ENCODE results near the gene HES1.
"Not testable (repeated sequence)": the region's sequence is repeated elsewhere in the genome, so short reads cannot be mapped to it uniquely, and the experiment has no call there.

Gene HES1

DNA sequence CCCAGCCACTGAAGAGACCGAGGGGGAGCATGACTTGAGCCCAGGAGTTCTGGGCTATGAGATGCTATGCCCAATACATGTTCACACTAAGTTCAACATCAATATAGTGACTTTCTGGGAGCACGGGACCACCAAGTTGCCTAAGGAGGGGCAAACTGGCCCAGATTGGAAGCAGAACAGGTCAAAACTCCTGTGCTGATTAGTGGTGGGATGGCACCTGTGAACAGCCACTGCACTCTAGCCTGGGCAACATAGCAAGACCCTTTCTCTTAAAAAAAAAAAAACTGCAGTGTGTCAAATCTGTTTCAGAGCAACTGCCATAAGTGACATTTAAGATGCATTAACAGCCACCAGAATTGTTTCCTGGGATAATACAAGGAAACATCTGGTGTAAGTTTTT, 9.8 kb downstream of the HES1 start:
- DNase-seq: no peak

DNA sequence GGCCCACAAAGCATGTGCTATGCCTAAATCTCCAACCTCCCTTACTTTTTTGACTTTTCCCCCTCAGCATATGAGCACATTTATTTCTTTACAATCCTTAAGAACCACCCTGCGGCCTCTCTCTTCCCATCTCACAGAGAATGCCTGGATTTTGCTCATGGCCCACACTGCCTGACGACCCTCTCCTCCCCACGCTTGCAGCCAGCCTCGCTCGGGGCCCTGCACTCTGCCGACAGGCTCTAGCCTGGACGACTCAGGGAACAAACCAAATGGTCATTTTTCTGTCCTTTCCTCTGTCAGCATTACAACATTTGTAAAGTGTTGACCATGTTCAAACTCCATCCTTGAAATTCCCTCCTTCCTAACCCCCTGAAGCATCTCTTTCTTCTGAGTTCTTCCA, 11.7 kb downstream of the HES1 start:
- no peak for DNase-seq

DNA sequence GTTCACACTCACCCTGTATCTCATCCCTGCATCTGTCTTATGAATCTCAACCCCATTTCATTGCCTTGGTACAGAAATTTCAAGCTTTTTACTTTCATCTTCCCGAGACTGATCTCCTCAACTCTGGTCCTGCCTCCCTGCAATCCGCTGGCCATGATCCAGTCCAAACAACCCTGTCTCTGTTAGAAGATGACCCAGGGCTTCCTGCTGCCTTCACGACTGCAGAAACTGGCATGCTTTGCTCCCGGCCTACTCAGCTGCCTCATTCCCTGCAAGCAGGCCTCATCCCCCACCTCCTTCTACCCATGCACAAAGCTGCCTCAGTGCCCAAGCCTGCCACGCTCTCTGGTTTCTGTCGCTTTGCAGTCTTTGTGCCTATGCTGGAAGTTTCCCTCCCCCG, 12.4 kb downstream of the HES1 start:
- no peak for DNase-seq

DNA sequence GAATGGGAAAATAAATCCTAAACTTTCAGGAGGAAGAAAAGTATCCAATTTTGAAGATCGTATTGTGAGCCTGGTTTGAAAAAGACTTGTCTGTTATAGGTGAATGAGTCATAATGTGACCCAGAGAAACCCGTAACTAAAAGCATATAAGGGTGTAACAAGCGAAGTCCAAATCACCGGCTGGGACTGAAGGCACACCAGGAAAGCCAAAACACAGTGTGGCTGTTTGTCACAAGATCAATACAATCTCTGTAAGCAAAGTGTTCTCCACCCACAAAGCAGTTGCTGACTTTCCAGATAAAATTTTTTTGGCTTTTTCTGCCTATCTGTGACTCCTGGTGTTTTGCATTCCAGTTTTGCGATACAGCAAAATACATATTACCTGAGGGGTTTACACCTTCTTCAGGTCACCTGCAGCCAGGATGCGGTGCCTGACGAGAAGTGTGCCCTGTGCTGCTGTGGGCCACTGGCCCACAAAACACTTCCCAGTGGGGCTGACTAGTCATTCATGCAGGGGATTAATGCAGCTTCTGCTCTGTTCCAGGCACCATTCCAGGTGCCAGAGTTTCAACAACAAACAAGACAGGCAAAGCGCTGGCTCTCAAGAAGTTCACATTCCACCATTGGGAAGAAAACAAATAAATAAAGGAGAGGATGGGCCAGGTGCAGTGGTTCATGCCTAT, 14.4 kb downstream of the HES1 start:
- no peak for DNase-seq

DNA sequence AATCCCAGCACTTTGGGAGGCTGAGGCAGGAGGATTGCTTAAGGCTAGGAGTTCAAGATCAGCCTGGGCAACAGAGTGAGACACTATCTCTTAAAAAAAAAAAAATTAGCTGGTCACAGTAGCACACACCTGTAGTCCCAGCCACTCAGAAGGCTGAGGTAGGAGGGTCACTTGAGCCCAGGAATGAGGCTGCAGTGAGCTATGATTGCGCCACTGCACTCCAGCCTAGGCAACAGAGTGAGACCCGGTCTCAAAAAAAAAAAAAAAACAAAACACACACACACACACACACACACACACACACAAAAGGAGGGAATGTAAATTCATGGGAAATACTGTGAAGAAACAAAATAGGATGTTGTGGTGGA, 15.0 kb downstream of the HES1 start:
- not testable (repeated sequence) for DNase-seq

DNA sequence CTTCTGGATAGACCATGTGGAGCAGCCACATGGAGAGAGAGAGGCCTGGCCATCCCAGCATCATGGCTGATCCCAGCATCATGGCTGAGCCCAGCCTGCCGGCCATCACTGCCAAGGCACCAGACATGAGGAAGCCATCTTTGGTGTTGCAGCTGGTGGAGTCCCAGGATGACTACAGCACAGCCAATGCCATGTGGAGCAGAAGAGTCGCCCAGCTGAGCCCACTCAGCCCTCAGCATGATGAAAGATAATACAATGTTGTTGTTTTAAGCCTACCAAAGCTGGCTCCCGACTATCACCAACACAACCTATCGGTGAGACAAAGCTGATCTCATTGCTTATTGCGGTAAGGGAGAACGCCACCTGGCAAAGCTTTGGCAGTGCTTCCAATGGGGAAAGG, 18.4 kb downstream of the HES1 start:
- no peak for DNase-seq

DNA sequence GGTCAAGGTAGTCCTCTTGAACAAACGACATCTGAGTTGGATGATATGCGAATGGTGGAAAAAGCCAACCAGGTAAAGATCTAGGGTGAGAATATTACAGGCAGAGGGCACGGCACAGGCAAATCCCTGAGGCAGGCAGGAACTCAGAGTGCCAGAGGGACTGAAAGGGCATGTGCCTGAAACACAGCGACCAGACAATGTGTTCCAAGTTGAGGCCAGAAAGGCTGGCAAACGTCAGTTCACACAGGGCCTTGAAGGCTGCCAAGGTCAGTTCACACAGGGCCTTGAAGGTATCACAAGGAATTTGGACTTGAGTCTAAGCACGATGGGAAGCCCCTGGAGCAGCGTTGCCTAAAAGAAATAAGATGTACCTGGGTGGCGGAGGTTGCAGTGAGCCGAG, 20.1 kb downstream of the HES1 start:
- DNase-seq: no peak

DNA sequence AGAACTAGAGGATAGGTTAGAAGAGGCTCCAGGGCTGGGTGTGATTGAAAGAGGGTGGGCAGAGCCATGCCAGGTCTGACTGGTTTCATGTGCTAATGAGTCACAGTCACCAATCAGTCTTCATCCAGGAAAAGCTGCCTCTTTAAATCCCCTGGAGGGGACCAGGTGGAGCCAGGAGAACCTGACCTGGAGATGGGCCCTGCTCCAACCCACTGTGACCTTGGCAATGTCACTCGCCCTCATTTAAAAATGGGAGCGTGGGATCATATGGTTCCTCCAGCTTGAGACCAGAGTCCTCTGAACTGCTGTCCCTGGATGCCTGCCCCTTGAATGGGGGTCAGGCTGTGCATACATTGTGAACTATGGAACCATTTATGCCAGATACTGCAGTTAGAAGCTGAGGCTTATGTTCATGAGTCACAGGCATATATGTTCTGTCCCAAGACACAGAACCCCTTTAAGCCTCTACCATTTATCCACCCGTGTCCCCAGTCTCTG, 23.0 kb downstream of the HES1 start:
- DNase-seq: no peak

DNA sequence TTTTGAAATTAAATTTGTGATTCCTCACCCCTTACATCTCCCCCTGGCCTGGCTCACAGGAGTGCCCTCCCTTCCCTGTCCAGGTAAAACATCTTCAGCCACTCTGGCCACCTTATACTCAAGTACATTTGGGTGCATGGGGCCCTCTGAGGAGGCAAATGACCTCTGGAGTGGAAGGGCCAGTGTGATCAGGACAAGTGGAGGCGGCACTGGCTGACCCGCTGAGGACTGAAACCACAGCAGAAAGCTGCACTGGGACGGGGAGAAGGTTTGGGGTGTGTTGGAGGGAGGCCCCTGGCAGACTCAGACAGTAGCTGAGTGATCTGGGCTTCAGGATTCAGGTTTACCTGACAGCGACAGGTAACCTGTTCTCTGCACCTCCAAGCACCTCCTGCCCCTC, 24.2 kb downstream of the HES1 start:
- DNase-seq: no peak

DNA sequence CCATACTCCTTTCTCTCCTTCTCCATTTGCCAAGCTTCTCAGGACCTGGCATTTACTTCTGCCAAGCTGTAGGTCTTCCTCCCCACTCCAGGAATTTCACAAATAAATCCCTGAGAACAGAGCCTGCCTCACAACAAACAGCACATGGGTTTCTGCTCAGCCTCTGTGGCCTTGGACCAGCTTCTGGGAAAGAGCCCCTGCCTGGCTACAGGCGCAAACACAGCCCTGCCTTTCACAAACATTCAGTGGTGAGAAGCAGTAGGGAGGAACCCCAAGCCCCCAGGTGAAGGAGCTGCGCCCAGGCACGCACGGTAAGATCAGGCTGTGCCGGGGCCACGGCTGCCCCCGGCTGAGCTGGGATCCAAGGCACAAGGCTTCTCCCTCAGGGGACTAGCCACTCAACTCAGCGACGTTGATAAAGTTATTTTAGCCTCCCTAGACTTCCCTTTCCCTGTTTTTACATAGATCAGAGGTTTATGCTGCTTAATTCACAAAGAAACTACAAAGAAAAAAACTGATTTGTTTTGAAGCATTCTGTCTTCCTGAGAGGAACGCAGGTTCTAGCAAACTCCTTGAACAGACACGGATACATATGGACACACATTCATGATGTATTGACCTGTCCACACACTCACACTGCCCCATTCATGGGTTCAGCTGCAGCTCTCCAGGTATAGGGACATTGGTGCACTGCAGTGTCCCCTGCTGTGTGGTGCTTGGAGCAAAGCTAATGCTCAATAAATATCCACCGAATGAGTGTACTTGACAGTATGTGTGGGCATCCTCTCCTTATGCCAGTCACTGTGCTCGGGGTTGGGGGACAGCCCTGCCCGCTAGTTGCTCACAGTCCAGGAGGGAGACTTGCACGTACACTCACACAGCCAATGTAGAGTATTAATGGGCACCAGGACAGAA, 25.4 kb downstream of the HES1 start:
- no peak for DNase-seq

DNA sequence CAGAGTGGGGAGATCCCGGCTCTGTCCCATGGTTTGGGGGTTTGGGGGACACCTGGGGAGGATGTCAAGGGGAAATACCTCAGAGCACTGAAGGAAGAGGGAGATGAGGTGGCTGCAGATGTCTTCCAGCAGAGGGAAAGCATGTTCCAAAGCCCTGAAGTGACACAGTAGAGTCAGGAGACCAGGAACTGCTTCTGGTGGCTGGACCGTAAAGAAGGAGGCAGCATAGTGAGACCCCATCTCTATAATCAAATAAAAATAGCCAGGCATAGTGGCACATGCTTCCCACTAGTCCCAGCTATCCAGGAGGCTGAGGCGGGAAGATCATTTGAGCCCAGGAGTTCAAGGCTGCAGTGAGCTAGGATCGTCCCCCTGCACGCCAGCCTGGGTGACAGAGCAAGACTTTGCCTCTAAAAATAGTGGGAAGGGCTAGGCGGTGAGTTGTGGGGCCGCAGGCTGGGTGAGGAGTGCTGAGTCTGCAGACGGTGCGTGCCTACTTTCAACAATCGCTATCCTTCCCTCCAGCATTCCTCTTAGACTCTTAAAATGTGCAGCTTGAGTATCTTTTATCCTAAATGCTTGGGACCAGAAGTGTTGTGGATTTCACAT, 26.2 kb downstream of the HES1 start:
- DNase-seq: no peak

DNA sequence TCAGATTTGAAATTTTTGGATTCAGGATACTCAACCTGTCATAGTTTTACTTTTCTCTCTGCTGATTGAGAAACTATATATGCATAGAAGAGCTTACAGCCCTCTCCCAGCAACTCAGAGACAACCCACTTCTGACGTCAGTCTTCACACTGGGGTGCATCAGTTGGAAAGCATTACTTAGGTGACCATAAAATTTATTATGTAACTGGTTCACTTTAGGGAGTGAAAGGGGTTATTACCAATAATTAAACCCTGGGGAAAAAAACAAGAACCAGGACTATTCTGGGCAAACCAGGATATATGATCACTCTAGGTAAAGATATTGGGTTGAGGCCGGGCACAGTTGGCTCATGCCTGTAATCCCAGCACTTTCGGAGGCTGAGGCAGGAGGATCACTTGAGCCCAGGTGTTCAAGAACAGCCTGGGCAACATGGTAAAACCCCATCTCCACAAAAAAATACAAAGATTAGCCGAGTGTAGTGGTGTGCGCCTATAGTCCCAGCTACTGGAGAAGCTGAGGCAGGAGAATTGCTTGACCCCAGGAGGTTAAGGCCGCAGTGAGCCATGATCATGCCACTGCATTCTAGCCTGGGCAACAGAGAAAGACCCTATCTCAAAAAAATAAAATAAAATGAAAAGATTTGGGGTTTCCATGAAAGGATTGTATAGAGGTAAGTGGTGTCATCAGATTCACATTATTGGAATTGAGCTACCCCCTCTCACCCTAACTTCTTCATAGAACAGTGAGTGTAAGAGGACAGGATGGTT, 27.1 kb downstream of the HES1 start:
- no peak for DNase-seq

DNA sequence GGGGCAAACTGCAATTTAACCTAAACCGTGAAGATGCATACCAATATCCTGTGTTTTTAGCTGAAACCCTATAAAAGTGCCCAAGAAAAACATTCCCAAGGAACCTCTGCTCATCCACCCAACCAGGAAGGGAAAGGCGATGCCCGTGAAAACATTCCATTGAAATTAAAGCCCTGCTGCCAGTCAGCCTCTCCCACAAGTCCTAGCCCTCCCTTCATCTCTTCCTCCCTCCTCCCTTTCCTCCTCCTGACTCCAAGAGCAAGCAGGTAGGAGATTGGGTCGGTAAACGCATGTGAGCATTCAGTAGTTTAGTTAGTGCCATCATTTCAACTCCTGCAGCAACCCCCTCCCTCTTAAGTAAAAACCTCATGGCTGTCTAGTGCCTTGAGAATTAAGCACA, 27.7 kb downstream of the HES1 start:
- DNase-seq: no peak

DNA sequence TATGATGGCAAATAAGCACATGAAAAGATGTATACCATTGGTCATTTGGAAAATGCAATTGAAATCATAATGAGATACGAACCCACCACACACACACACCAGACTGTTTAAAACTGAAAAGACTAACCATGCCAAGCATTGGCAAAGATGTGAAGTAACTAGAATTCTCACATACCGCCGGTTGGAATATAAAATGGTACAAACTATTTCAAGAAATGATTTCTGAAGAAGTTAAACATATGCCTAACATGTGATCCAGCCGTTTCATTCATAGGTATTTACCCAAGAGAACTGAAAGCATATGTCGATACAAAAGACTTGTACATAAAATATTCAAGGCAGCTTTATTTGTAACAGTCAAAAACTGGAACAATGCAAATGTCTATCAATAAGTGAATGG, 28.9 kb downstream of the HES1 start:
- DNase-seq: no peak

DNA sequence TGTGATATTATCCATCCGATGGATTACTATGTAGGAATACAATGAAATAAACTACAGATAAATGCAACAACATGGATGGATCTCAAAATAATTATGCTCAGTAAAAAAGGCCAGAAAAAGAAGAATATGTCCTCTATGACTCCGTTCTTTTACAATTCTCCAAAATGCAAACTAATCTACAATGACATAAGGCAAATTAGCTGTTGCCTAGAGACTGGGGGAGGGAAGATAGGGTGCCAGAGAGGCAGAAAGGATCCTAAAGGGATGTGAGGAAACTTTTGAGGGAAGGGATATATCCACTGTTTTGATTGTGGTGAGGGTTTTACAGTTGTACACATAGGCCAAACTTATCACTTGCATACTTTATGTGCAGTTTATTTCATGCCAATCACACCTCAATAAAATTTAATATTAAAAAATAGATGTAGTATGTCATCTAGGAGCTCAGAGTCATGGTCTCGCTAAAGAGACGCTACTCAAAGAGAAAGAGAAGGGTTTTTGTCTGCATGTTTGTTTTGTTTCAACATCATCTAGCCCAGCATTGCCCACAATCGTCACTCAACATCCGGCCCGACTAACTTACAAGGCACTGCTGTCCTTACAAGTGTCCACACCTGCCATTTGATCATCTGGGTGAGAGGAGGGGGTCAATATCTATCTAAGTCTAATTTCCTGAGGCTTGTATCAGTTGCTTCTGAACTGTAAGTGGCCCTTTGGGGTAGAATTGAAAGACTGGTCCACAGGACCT, 29.5 kb downstream of the HES1 start:
- no peak for DNase-seq

DNA sequence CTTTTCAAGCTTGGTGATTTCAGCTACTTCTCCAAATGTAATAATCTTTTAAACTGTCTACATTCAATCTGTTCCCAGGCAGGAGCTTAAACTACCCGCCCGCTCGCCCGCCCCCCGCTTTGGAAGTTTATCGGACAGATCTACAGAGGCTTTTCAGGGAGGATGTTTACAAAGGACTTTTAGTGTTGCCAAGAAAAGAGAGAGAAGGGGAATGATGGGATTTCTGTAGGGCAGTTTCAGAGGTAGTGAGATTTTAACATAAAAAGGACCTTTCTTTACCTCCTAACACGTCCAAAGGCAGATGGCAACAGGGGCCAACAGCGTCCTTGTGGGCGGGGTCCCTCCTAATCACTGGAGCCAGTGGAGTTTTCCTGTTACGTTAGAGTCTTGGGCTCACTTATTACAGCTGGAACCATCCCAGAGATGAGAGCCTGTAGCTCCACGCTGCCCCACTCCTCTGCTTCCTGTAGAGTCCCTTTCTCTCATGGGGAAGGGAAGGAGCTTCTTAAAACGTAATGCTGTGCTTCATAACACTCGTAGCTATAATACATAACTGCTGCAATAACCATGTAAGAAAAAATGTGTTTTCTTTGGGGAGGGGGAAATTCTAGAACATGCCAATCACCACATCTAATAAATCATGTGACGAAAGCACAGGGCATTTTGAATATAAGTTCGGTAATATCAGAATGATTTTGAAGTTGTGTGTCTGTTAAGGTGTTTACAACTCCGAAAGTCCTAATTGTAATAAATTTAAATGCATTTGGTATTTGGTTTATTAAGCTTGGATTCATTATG, 30.9 kb downstream of the HES1 start:
- DNase-seq: no peak

DNA sequence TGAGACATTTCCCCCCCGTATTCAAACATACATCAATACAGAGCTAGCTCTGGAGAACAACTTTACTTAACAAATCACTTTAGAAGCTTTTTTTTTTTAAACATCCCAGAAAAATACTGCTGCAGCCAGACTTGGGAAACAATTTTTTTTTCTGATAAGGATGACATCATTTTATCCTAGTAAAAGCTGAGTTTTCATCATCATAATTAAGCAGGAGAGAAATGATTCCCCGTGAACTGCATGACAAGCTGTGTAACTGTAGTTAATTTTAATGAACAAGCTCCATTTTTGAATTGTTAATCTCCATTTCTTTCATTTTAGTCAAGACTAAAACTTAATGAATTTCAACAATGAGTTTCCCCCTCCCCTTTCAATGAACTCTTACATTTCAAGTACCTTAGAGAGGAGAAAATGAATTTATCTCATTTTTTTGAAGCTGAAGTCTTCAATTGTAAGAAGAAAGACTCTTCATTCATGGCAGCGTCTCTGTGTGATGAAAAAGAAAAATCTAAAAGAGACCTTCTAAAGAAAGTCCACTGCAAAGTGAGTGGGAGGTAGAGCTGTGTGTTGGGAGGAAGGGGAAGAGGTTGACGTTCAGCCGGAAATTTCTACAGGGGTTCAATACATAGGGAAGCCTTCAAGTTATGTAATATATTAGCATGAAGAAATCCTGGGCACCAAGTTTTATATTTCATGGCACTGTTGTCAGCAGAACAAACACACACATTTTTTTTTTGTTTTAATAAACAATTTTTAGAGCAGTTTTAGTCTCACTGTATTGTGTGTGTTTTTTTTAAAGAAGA, 31.7 kb downstream of the HES1 start:
- DNase-seq: no peak

DNA sequence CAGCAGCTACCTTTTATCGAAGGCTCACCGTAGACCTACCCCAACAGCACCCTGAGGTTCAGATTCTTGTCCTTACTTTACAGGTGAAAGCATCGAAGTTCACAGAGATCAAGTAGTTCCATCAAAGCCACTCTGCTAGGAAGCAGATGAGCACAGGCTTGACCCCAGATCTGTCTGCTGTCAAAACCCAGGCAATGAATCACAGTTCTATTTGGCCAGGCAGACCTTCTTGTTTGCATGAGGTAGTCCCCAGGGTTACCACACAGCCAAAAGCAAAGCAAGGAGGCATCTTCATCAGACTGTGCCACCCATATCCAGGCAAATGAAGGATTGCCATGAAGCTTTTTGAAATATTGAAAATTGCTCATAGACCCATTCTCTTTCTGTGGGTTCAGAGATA, 33.0 kb downstream of the HES1 start:
- DNase-seq: no peak

DNA sequence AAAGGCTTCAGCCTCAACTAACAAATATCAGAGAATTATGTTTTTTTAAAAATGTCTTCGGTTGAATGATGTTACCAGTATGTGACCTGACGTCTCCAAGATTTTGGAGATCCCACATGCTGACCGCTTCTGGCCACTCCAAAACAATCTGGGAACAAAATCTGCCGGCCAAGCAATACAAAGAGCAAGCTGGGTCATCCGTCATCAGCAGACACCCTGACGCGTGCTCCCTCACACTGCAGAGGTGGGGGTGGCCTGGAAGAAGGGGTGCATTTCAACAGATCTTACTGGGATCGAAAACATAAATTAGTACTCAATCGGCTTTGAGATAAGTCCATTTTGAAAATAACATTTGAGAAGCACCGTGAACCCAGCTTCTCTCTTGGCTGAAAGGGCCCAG, 33.6 kb downstream of the HES1 start:
- no peak for DNase-seq

DNA sequence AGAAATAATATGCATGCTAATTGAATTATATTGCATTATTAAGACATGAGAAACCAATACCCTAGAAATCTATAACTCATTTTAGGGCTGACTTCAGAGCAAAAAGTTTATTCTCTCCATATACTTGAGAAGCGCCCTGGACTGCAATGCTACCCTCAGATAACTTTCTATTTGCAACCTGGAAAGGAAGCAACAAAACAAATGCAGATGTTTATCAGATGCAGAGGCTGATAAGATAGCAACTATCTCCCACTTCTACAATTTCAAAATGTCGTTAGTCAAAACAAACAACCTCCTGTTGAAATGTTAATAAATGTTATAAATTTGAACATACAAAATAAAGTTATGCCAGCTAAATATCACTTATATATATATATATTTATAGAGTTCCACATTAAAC, 34.8 kb downstream of the HES1 start:
- DNase-seq: no peak

DNA sequence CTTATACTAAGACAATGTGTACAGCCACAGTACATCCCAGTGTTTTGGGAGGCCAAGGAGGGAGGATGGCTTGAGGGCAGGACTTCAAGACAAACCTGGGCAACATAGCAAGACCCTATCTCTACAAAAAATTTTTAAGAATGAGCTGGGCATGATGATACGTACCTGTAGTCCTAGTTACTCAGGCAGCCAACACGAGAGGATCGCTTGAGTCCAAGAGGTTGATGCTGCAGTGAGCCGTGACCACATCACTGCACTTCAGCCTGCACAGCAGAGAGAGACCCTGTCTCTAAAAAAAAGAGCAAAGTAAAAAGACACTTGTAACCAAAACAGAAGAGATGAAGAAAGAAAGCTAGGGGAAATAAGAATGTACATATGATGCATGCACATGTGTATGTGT, 38.5 kb downstream of the HES1 start:
- no peak for DNase-seq
